B cell (primary cell): ENCODE results near the gene ACTN3. TPM values are rescaled to one million over a fixed set of nuclear protein-coding genes. Genes with fewer than 3 reads are reported as not detected.

Experiments
- ATAC-seq: fragments of 200-7000 bp; cut with Tn5 transposase; one replicate; pipeline ENCODE4 v1.10.0; 2021; ENCODE audit warnings: low read depth, mild to moderate bottlenecking, moderate number of reproducible peaks, moderate library complexity
- CTCF ChIA-PET: fragments of 350-600 bp; sonication (Branson Sonifier 250); formaldehyde crosslinking; loops from one replicate; lab custom pipeline; 2021; ENCODE audit warnings: antibody characterized with exemption, inconsistent platforms; lab: Charles Lee
- POLR2A ChIA-PET: fragments of 350-600 bp; sonication (Branson Sonifier 250); formaldehyde crosslinking; loops from one replicate; lab custom pipeline; 2021; ENCODE audit warnings: antibody characterized with exemption; lab: Charles Lee
- DNase-seq: peaks from one replicate; pipeline ENCODE4 v3.0.0; 2013
- H2AFZ ChIP-seq: 2 replicates; pipeline ENCODE4 v1.6.1; 2012; ENCODE audit warnings: mild to moderate bottlenecking, low read depth, low read length; ENCODE audit not compliant: insufficient read depth, poor library complexity, severe bottlenecking
- H3K27ac ChIP-seq, 2 donors: 1 replicate in 1 of 2; 2 replicates in 1 of 2; pipeline ENCODE4 v1.5.1; 2012 to 2013; ENCODE audit warnings: low read length in 2 of 2, mild to moderate bottlenecking in 2 of 2, moderate library complexity in 1 of 2
- H3K27me3 ChIP-seq, 4 experiments: fragments of 200-600 bp in 1 of 4; sonication (generic) in 1 of 4; replicated peaks in 1 of 4; 1 replicate in 2 of 4; 2 replicates in 2 of 4; pipeline versions ENCODE4 v1.6.1 to v1.7.0; 2013 to 2016; ENCODE audit warnings: low read length in 3 of 4, mild to moderate bottlenecking in 2 of 4, mixed read lengths in 1 of 4, moderate library complexity in 1 of 4; ENCODE audit not compliant: insufficient read depth in 4 of 4, control insufficient read depth in 3 of 4; ENCODE audit errors: control extremely low read depth in 1 of 4
- H3K36me3 ChIP-seq, 2 experiments: replicated peaks in 1 of 2; 1 replicate in 1 of 2; 2 replicates in 1 of 2; pipeline versions ENCODE4 v1.6.1 to v1.7.1; 2013; ENCODE audit warnings: low read length in 1 of 2; ENCODE audit not compliant: insufficient read depth in 2 of 2, control insufficient read depth in 1 of 2; ENCODE audit errors: control extremely low read depth in 1 of 2, extremely low read depth in 1 of 2
- H3K4me1 ChIP-seq, 2 donors: fragments of 200-600 bp in 1 of 2; sonication (generic) in 1 of 2; 1 replicate in 1 of 2; 2 replicates in 1 of 2; pipeline versions ENCODE4 v1.5.1 to v1.6.1; 2013 to 2017; ENCODE audit warnings: low read length in 2 of 2; ENCODE audit not compliant: control insufficient read depth in 2 of 2, insufficient read depth in 2 of 2
- H3K4me2 ChIP-seq: replicated peaks from 2 replicates; pipeline ENCODE3; 2012; ENCODE audit warnings: mild to moderate bottlenecking, low read depth, low read length; ENCODE audit not compliant: poor library complexity, severe bottlenecking
- H3K4me3 ChIP-seq, 5 experiments: fragments of 200-600 bp in 1 of 5; sonication (generic) in 1 of 5; 1 replicate in 3 of 5; 2 replicates in 2 of 5; pipeline versions ENCODE4 v1.5.1 to v1.7.0; 2011 to 2016; ENCODE audit warnings: low read length in 4 of 5, mild to moderate bottlenecking in 4 of 5, low read depth in 2 of 5, control low read depth in 1 of 5, moderate library complexity in 1 of 5; ENCODE audit not compliant: insufficient read depth in 1 of 5; ENCODE audit errors: control extremely low read depth in 1 of 5, extremely low read depth in 1 of 5
- H3K79me2 ChIP-seq: fragments of 200-600 bp; sonication (generic); one replicate; pipeline ENCODE4 v1.6.0; 2016; ENCODE audit warnings: low read length; ENCODE audit not compliant: control insufficient read depth, insufficient read depth
- H3K9ac ChIP-seq: fragments of 200-600 bp; sonication (generic); 2 replicates; pipeline ENCODE4 v1.6.1; 2017; ENCODE audit warnings: mild to moderate bottlenecking, low read length, moderate library complexity
- H3K9me3 ChIP-seq, 3 donors: one replicate each; pipeline versions ENCODE4 v1.6.1 to v1.7.1; 2013; ENCODE audit warnings: low read length in 2 of 3; ENCODE audit not compliant: control insufficient read depth in 2 of 3, insufficient read depth in 1 of 3; ENCODE audit errors: control extremely low read depth in 1 of 3
- H4K20me1 ChIP-seq: 2 replicates; pipeline ENCODE4 v1.6.0; 2012; ENCODE audit warnings: mild to moderate bottlenecking, low read length; ENCODE audit not compliant: insufficient read depth, control insufficient read depth, poor library complexity, severe bottlenecking
- H3K27ac Mint-ChIP-seq: one replicate; pipeline ENCODE4 v1.8.0; 2021; ENCODE audit warnings: mixed read lengths
- H3K27me3 Mint-ChIP-seq: one replicate; pipeline ENCODE4 v1.8.0; 2021; ENCODE audit warnings: mixed read lengths
- H3K4me1 Mint-ChIP-seq: one replicate; pipeline ENCODE4 v1.8.0; 2021; ENCODE audit warnings: mixed read lengths
- H3K4me3 Mint-ChIP-seq: one replicate; pipeline ENCODE4 v1.8.0; 2021; ENCODE audit warnings: mixed read lengths
- H3K9me3 Mint-ChIP-seq: one replicate; pipeline ENCODE4 v1.8.0; 2022; ENCODE audit warnings: mixed read lengths; ENCODE audit not compliant: insufficient read depth
- EZH2 ChIP-seq: IDR thresholded peaks from 2 replicates; pipeline ENCODE4 v1.6.1; 2012; ENCODE audit warnings: borderline replicate concordance, low read depth, mild to moderate bottlenecking, moderate library complexity, low read length; ENCODE audit not compliant: insufficient read depth, poor library complexity, severe bottlenecking
- WGBS: methylation state at CpG from one replicate; pipeline ENCODE4 v1.1.5; 2013; ENCODE audit warnings: missing lambda C conversion rate; ENCODE audit not compliant: insufficient coverage; 5-methylcytosine and 5-hydroxymethylcytosine counted together
- intact Hi-C: fragments of 100-400 bp; cut with micrococcal nuclease; formaldehyde crosslinking; loops from one replicate; pipeline ENCODE4 v1.10.0; 2022
- polyA plus RNA-seq: library from polyadenylated mRNA; depleted of rRNA; stranded (reverse); fragments of >200 nt; gene quantifications from 2 replicates; pipeline ENCODE4 v1.2.3, GENCODE V29; 2012
- total RNA-seq, 2 donors: library from RNA; stranded (reverse); fragments of 120-200 nt in 1 of 2; gene quantifications; 1 replicate in 1 of 2; 2 replicates in 1 of 2; pipeline versions ENCODE4 v1.2.3 to v1.2.4, GENCODE V29; 2013 to 2022
- TF ChIP-seq, protein P1 (sequence below): fragments of 200-600 bp; IDR thresholded peaks from one replicate; pipeline ENCODE4 v1.8.0; 2022; ENCODE audit warnings: antibody characterized with exemption, mild to moderate bottlenecking

ACTN3 gene
- total and polyA plus RNA-seq, 2 donors (not counting 1 experiment from before 2014, with no cell fraction given) = 0.22 TPM; not detected in 1

DNA sequence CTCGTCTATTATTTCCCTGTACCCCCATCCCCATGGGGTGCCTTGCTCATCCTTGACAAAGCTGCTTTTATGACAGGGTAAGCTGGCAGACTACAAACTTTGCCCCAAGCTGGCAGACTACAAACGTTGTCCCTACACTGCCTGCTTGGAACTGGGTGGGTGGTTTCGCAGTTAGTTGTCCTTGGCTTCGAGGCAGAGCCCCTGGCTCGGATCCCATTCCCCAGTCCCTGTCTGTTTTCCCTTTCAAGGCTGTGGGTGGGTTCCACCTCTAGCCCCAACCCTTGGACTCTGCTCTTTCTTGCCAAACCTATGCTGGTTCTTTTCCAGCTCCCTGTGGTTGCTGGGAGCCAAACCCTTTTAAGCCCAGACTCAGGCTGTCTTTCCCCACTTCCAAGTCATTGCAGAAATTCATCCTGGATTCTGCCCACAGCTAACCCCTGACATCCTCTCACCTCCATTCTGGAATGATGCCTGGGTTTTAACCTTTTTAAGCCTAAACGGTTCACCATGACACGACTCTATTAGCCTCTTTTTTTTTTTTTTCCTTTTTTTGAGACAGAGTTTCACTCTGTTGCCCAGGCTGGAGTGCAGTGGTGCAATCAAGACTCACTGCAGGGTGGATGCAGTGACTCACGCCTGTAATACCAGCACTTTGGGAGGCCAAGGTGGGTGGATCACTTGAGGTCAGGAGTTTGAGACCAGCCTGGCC lies 60.6 kb downstream of the ACTN3 start:
- Histone ChIP-seq H3K4me2 (no peak overlapping the region), H3K9me3 (peaks cover 0 to 7% (median 0%) of the 10 kb centered on the region in 3 donors), H3K27me3 (no peaks in the 10 kb centered on the region), H4K20me1 (no peaks in the 10 kb centered on the region), H3K4me3 (no peak overlapping the region), H3K4me1 (peaks cover 41 to 56% of the 10 kb centered on the region in 2 donors), H3K36me3 (peaks cover 0 to 19% of the 10 kb centered on the region in 2 experiments), H3K9ac (no peak overlapping the region), H2AFZ (no peak overlapping the region), H3K79me2 (peaks cover 14% of the 10 kb centered on the region), H3K27ac (peak overlapping the region; percentile 9 to 56)
- no peak for TF ChIP-seq EZH2
- TF ChIP-seq, protein P1, sequence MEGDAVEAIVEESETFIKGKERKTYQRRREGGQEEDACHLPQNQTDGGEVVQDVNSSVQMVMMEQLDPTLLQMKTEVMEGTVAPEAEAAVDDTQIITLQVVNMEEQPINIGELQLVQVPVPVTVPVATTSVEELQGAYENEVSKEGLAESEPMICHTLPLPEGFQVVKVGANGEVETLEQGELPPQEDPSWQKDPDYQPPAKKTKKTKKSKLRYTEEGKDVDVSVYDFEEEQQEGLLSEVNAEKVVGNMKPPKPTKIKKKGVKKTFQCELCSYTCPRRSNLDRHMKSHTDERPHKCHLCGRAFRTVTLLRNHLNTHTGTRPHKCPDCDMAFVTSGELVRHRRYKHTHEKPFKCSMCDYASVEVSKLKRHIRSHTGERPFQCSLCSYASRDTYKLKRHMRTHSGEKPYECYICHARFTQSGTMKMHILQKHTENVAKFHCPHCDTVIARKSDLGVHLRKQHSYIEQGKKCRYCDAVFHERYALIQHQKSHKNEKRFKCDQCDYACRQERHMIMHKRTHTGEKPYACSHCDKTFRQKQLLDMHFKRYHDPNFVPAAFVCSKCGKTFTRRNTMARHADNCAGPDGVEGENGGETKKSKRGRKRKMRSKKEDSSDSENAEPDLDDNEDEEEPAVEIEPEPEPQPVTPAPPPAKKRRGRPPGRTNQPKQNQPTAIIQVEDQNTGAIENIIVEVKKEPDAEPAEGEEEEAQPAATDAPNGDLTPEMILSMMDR = no peak
- intact Hi-C loops = no loop called here
- H3K9me3 Mint-ChIP-seq = no peaks in the 10 kb centered on the region
- DNase-seq (no peak), ATAC-seq (no peak)
- no peaks in the 10 kb centered on the region for H3K27me3 Mint-ChIP-seq
- H3K4me3 Mint-ChIP-seq = no peak overlapping the region
- 78% methylated on average over 5 of the region's 8 CpGs for WGBS
- ChIA-PET CTCF (interaction anchor here (1.8 to 2.1 kb wide), 3 partner anchors 10 to 70 kb away, joined by 5 to 13 read pairs (median 9); partner anchors contain the start of genes RBM14 and RBM4B), POLR2A (interaction anchor here (0.6 to 1.9 kb wide), 6 partner anchors 11 to 236 kb away, joined by 3 to 8 read pairs (median 5); partner anchors contain the start of genes RBM4 and RCE1)
- H3K4me1 Mint-ChIP-seq = peaks cover 41% of the 10 kb centered on the region
- peak overlapping the region; percentile 76 for H3K27ac Mint-ChIP-seq
